GM23248 (cell line): Measurements from ENCODE around the gene FUBP3. TPM values are rescaled to one million over a fixed set of nuclear protein-coding genes. Genes with fewer than 3 reads are reported as not detected.

Experiments
- DNase-seq: peaks from one replicate; pipeline ENCODE4 v3.0.0-alpha.2; 2015
- H2AFZ ChIP-seq: fragments of 200-600 bp; sonication (generic); 2 replicates; pipeline ENCODE4 v1.6.1; 2016; ENCODE audit warnings: antibody characterized with exemption
- H3F3A ChIP-seq: fragments of 200-600 bp; sonication (generic); 2 replicates; pipeline ENCODE4 v1.6.1; 2016; ENCODE audit warnings: mild to moderate bottlenecking, antibody characterized with exemption, mixed run types; ENCODE audit not compliant: insufficient read depth
- H3K27ac ChIP-seq: fragments of 200-600 bp; sonication (generic); 2 replicates; pipeline ENCODE4 v1.5.1; 2016; ENCODE audit warnings: mild to moderate bottlenecking
- H3K27me3 ChIP-seq: fragments of 200-600 bp; sonication (generic); replicated peaks from 2 replicates; pipeline ENCODE4 v1.6.1; 2016; ENCODE audit warnings: mild to moderate bottlenecking; ENCODE audit not compliant: insufficient read depth
- H3K36me3 ChIP-seq: fragments of 200-600 bp; sonication (generic); 2 replicates; pipeline ENCODE4 v1.6.1; 2016; ENCODE audit warnings: low read depth, mild to moderate bottlenecking
- H3K4me1 ChIP-seq: fragments of 200-600 bp; sonication (generic); 2 replicates; pipeline ENCODE4 v1.6.1; 2016; ENCODE audit warnings: mild to moderate bottlenecking; ENCODE audit not compliant: insufficient read depth
- H3K4me2 ChIP-seq: fragments of 200-600 bp; sonication (generic); one replicate; pipeline ENCODE4 v1.6.1; 2016; ENCODE audit warnings: mild to moderate bottlenecking; ENCODE audit not compliant: unreplicated experiment
- H3K4me3 ChIP-seq: fragments of 200-600 bp; sonication (generic); 2 replicates; pipeline ENCODE4 v1.5.1; 2016; ENCODE audit warnings: mild to moderate bottlenecking
- H3K79me2 ChIP-seq: fragments of 200-600 bp; sonication (generic); 2 replicates; pipeline ENCODE4 v1.6.1; 2016; ENCODE audit warnings: mild to moderate bottlenecking; ENCODE audit not compliant: insufficient read depth
- H3K9ac ChIP-seq: fragments of 200-600 bp; sonication (generic); 2 replicates; pipeline ENCODE4 v1.6.1; 2016; ENCODE audit warnings: mild to moderate bottlenecking
- H3K9me2 ChIP-seq: fragments of 200-600 bp; sonication (generic); 2 replicates; pipeline ENCODE4 v1.6.1; 2016; ENCODE audit warnings: mixed run types, mild to moderate bottlenecking, moderate library complexity; ENCODE audit not compliant: insufficient read depth
- H3K9me3 ChIP-seq: fragments of 200-600 bp; sonication (generic); one replicate; pipeline ENCODE4 v1.6.1; 2017; ENCODE audit warnings: low read depth
- H4K20me1 ChIP-seq: fragments of 200-600 bp; sonication (generic); 2 replicates; pipeline ENCODE4 v1.6.0; 2016; ENCODE audit not compliant: insufficient read depth
- EZH2 ChIP-seq: fragments of 200-600 bp; sonication (generic); IDR thresholded peaks from 2 replicates; pipeline ENCODE4 v1.6.1; 2018; ENCODE audit warnings: antibody characterized with exemption, mild to moderate bottlenecking; ENCODE audit not compliant: insufficient read depth, poor library complexity, severe bottlenecking
- EZH2phosphoT487 ChIP-seq: fragments of 200-600 bp; sonication (generic); IDR thresholded peaks from 2 replicates; pipeline ENCODE4 v1.6.1; 2018; ENCODE audit warnings: antibody characterized with exemption, moderate library complexity, mild to moderate bottlenecking, low read depth; ENCODE audit not compliant: insufficient read depth
- WGBS, 2 experiments: methylation state at CpG; one replicate each; pipeline ENCODE4 v1.1.6; 2015 to 2017; ENCODE audit warnings: low lambda C conversion rate in 2 of 2, low coverage in 1 of 2; ENCODE audit errors: missing lambda C conversion rate in 2 of 2; 5-methylcytosine and 5-hydroxymethylcytosine counted together
- in situ Hi-C: fragments of 300-500 bp; cut with MboI; formaldehyde crosslinking; loops from 2 replicates; pipeline ENCODE4 v1.15.0; 2020
- polyA plus RNA-seq: library from polyadenylated mRNA; unstranded; fragments of >200 nt; fragmentation: Nextera tagmentation; extraction: Ambion mirVana; gene quantifications from 2 replicates; pipeline ENCODE4 v1.2.1, GENCODE V29; 2016
- total RNA-seq: library from RNA; depleted of rRNA; stranded (reverse); fragments of >200 nt; shearing (Covaris generic); gene quantifications from 2 replicates; pipeline ENCODE4 v1.2.3, GENCODE V29; 2014

The FUBP3 gene
- total and polyA plus RNA-seq, 2 experiments from 2014 or later, result 53.5 to 55.8 TPM

DNA sequence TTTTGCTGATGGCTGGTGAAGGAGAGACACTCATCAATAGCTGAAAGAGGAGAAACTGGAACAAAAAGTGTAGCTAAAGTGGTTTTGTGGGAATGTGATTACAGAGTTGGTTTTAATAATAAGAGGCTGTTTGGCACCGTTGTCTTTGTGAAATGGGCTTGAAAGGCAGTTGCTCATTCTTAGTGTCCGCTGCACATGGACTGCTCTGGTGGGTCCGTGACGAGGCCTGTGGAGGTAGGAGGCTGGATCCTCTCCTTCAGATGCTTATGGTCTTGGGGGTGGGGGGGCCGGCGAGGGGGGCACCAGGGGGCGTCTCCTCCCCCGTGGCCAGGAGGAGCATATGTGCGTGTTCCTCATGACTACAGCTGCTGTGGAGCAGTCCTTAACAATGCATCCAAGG lies 29.8 kb downstream of the FUBP3 start:
- H3K9me3 ChIP-seq, result no peaks in the 10 kb centered on the region
- H4K20me1 ChIP-seq, result no peaks in the 10 kb centered on the region
- no peak overlapping the region for H2AFZ ChIP-seq
- no peaks in the 10 kb centered on the region; the same call in 1 of the 2 replicates for H3F3A ChIP-seq
- H3K4me1 ChIP-seq, result no peaks in the 10 kb centered on the region
- no peak for DNase-seq
- peaks cover 26% of the 10 kb centered on the region for H3K36me3 ChIP-seq
- in situ Hi-C loops, result no loop called here
- 62 to 79% methylated on average over 4 to 9 of the region's 9 CpGs for whole genome bisulfite sequencing, 2 experiments
- H3K27me3 ChIP-seq, result no peaks in the 10 kb centered on the region
- no peak overlapping the region for H3K4me3 ChIP-seq
- no peak overlapping the region for H3K9ac ChIP-seq
- H3K9me2 ChIP-seq, result no peaks in the 10 kb centered on the region
- H3K79me2 ChIP-seq, result peaks cover 51% of the 10 kb centered on the region
- H3K4me2 ChIP-seq, result no peak overlapping the region
- TF ChIP-seq EZH2 (no peak), EZH2phosphoT487 (no peak)
- no peak overlapping the region for H3K27ac ChIP-seq

- 89 to 90% methylated on average over 8 of the region's 8 CpGs for WGBS, 2 experiments
- no peaks in the 10 kb centered on the region; the same call in 1 of the 2 replicates for H3F3A ChIP-seq
- no peak overlapping the region for H3K4me3 ChIP-seq
- no peak overlapping the region for H3K4me2 ChIP-seq
- no peak for TF ChIP-seq EZH2phosphoT487
- no peak for TF ChIP-seq EZH2
- H3K9me3 ChIP-seq, result no peaks in the 10 kb centered on the region
- H3K79me2 ChIP-seq, result peaks cover 38% of the 10 kb centered on the region
- no peak overlapping the region for H2AFZ ChIP-seq
- no peaks in the 10 kb centered on the region for H3K9me2 ChIP-seq
- in situ Hi-C loops, result no loop called here
- H3K27ac ChIP-seq, result no peak overlapping the region
- no peaks in the 10 kb centered on the region for H3K27me3 ChIP-seq
- no peak for DNase-seq
- no peaks in the 10 kb centered on the region for H4K20me1 ChIP-seq
- H3K36me3 ChIP-seq, result peaks cover 40% of the 10 kb centered on the region
- no peaks in the 10 kb centered on the region for H3K4me1 ChIP-seq
- H3K9ac ChIP-seq, result no peak overlapping the region
Measured at GRCh38 chr9:130610862-130611707, 31.7 kb downstream of the FUBP3 start.

GRCh38 chr9:130616451-130616850 lies 37.1 kb downstream of the FUBP3 start:
- Histone ChIP-seq H3K4me2 (no peak overlapping the region), H3K9me3 (no peaks in the 10 kb centered on the region), H3K27me3 (no peaks in the 10 kb centered on the region), H3K27ac (no peak overlapping the region), H3K4me3 (no peak overlapping the region), H3K9me2 (no peaks in the 10 kb centered on the region), H4K20me1 (no peaks in the 10 kb centered on the region), H3K9ac (no peak overlapping the region), H3F3A (no peaks in the 10 kb centered on the region), H3K36me3 (peaks cover 67% of the 10 kb centered on the region), H3K79me2 (no peaks in the 10 kb centered on the region), H3K4me1 (no peaks in the 10 kb centered on the region), H2AFZ (no peak overlapping the region)
- in situ Hi-C loops, result no loop called here
- DNase-seq, result no peak
- WGBS, 2 experiments, result 94 to 97% methylated on average over 10 of the region's 10 CpGs
- TF ChIP-seq EZH2 (no peak), EZH2phosphoT487 (no peak)

GRCh38 chr9:130623466-130623865 lies 44.1 kb downstream of the FUBP3 start:
- no peaks in the 10 kb centered on the region for H3F3A ChIP-seq
- in situ Hi-C loops, result no loop called here
- WGBS, 2 experiments, result 87 to 91% methylated on average over 10 of the region's 10 CpGs
- no peak overlapping the region for H3K9ac ChIP-seq
- no peak overlapping the region for H2AFZ ChIP-seq
- no peak overlapping the region for H3K27ac ChIP-seq
- no peaks in the 10 kb centered on the region for H3K9me2 ChIP-seq
- DNase-seq, result no peak
- H3K9me3 ChIP-seq, result no peaks in the 10 kb centered on the region
- TF ChIP-seq EZH2 (no peak), EZH2phosphoT487 (no peak)
- no peak overlapping the region for H3K4me3 ChIP-seq
- H3K79me2 ChIP-seq, result no peaks in the 10 kb centered on the region
- H4K20me1 ChIP-seq, result no peaks in the 10 kb centered on the region
- H3K36me3 ChIP-seq, result peaks cover 38% of the 10 kb centered on the region
- no peak overlapping the region for H3K4me2 ChIP-seq
- no peaks in the 10 kb centered on the region for H3K27me3 ChIP-seq
- no peaks in the 10 kb centered on the region for H3K4me1 ChIP-seq
